Nephron progenitor cell (in vitro differentiated cells): ENCODE results near the gene RHOV.

Source experiments
- DNase-seq: peaks from one replicate; pipeline ENCODE4 v3.0.0; 2021
- H3K27ac Mint-ChIP-seq: 2 replicates; pipeline ENCODE4 v1.8.0; 2021; ENCODE audit warnings: mild to moderate bottlenecking, moderate library complexity, mixed read lengths
- H3K27me3 Mint-ChIP-seq: 2 replicates; pipeline ENCODE4 v1.8.0; 2021; ENCODE audit warnings: mild to moderate bottlenecking, low read depth, mixed read lengths; ENCODE audit not compliant: poor library complexity
- H3K36me3 Mint-ChIP-seq: 2 replicates; pipeline ENCODE4 v1.8.0; 2021; ENCODE audit warnings: low read depth, mixed read lengths
- H3K4me1 Mint-ChIP-seq: 2 replicates; pipeline ENCODE4 v1.8.0; 2021; ENCODE audit warnings: mixed read lengths
- H3K4me3 Mint-ChIP-seq: 2 replicates; pipeline ENCODE4 v1.8.0; 2021; ENCODE audit warnings: mild to moderate bottlenecking, moderate library complexity, mixed read lengths
- H3K9me3 Mint-ChIP-seq: 2 replicates; pipeline ENCODE4 v1.8.0; 2021; ENCODE audit warnings: mild to moderate bottlenecking, moderate library complexity, mixed read lengths
- TF ChIP-seq, protein P1 (sequence below): fragments of 200-600 bp; sonication (generic); IDR thresholded peaks from 2 replicates; pipeline ENCODE4 v1.5.0; 2021; ENCODE audit warnings: antibody characterized with exemption

RHOV gene, protein sequence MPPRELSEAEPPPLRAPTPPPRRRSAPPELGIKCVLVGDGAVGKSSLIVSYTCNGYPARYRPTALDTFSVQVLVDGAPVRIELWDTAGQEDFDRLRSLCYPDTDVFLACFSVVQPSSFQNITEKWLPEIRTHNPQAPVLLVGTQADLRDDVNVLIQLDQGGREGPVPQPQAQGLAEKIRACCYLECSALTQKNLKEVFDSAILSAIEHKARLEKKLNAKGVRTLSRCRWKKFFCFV

DNA sequence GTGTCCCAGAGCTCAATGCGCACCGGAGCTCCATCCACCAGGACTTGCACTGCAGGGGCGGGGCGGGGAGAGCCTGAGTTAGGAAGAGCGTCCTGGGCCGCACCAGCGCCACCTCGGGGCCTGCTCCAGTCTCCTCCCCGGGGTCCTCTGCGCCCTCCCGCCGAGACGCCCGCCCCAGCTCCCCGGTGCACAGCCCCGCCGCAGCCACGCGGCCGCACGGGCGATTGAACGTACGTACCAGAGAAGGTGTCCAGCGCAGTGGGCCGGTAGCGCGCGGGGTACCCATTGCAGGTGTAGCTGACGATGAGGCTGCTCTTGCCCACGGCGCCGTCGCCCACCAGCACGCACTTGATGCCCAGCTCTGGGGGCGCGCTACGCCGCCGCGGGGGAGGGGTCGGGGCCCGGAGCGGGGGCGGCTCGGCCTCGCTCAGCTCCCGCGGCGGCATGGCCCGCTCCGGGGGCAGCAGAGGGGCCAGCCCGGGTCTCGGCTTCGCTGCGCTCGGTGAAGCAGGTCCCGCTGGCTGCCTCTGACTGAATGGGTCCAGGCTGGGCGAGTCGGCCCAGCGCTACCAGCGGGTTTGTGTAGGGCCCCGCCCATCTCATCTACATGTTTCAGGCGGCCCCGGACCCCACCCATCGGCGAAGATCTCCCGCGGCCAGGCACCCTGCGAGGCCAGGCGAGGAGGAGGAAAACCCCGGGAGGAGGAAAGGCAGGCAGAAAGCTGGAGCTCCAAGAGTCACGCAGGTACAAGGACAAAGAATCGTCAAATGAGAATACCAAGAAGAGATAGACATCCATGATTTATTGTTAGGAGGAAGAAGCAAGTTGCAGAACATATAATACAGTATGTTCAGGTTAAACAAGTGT is at the start of gene RHOV:
RHOV (minus strand) TSS at position 541 of the 868 bp plus-strand sequence; CDS start at position 446, 95 bp downstream.
- peaks cover 24% of the 10 kb centered on the region for H3K27me3 Mint-ChIP-seq
- TF ChIP-seq, protein P1, sequence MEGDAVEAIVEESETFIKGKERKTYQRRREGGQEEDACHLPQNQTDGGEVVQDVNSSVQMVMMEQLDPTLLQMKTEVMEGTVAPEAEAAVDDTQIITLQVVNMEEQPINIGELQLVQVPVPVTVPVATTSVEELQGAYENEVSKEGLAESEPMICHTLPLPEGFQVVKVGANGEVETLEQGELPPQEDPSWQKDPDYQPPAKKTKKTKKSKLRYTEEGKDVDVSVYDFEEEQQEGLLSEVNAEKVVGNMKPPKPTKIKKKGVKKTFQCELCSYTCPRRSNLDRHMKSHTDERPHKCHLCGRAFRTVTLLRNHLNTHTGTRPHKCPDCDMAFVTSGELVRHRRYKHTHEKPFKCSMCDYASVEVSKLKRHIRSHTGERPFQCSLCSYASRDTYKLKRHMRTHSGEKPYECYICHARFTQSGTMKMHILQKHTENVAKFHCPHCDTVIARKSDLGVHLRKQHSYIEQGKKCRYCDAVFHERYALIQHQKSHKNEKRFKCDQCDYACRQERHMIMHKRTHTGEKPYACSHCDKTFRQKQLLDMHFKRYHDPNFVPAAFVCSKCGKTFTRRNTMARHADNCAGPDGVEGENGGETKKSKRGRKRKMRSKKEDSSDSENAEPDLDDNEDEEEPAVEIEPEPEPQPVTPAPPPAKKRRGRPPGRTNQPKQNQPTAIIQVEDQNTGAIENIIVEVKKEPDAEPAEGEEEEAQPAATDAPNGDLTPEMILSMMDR, result no peak
- no peaks in the 10 kb centered on the region for H3K36me3 Mint-ChIP-seq
- H3K4me1 Mint-ChIP-seq, result peaks cover 15% of the 10 kb centered on the region
- H3K27ac Mint-ChIP-seq, result no peak within 1 kb of the TSS
- H3K9me3 Mint-ChIP-seq, result no peaks in the 10 kb centered on the region
- peak within 1 kb of the TSS; percentile 80 for H3K4me3 Mint-ChIP-seq
- DNase-seq, result peak; percentile 81

DNA sequence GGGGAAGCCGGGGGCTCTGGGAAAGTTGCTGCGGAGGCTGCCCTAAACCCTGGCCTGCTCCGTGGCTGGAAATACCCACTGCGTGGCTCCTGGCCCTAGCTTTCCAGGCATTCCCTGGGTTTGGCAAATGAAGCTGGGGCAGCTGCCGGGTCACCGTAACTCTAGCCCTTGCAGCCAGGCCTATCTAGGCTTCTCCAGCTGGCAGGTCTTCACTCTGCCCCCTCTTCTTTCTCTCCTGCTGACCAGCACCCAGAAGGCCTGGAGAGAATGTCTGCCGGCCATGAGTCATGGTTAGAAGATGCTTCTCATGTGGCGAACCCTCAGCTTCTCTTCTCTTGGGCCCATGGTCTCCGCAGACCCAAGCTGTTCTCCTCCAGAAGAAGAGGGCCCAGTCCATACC is 49.5 kb upstream of the RHOV start:
- no peak for DNase-seq
- no peaks in the 10 kb centered on the region for H3K9me3 Mint-ChIP-seq
- H3K27me3 Mint-ChIP-seq, result peaks cover 66% of the 10 kb centered on the region
- no peaks in the 10 kb centered on the region for H3K36me3 Mint-ChIP-seq
- peaks cover 64% of the 10 kb centered on the region for H3K4me1 Mint-ChIP-seq
- TF ChIP-seq, protein P1, result no peak
- no peak overlapping the region for H3K27ac Mint-ChIP-seq
- H3K4me3 Mint-ChIP-seq, result no peak overlapping the region

DNA sequence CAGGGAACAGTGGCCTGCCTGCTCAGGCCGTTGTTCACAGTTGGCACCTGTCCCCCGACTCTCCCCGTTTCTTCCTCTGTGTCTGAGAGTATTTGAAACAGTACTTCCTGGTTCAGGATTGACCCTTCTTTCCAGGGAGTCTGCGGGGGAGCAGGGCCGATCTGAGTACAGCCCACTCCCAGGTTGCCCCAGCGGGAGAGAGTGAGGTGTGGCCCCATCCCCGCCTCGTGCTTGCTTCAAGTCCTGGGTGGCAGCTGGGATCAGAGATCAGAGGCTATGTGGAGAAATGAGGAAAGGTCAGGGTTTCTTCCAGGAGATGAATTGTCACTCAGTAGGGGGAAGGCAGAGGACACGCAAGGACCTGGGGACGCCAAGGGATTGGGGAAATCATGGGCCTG is 48.6 kb upstream of the RHOV start:
- TF ChIP-seq, protein P1, result no peak
- Mint-ChIP-seq H3K4me3 (peak overlapping the region; percentile 43), H3K27ac (no peak overlapping the region), H3K36me3 (no peaks in the 10 kb centered on the region), H3K4me1 (peaks cover 70% of the 10 kb centered on the region), H3K27me3 (peaks cover 56% of the 10 kb centered on the region), H3K9me3 (no peaks in the 10 kb centered on the region)
- DNase-seq, result no peak

DNA sequence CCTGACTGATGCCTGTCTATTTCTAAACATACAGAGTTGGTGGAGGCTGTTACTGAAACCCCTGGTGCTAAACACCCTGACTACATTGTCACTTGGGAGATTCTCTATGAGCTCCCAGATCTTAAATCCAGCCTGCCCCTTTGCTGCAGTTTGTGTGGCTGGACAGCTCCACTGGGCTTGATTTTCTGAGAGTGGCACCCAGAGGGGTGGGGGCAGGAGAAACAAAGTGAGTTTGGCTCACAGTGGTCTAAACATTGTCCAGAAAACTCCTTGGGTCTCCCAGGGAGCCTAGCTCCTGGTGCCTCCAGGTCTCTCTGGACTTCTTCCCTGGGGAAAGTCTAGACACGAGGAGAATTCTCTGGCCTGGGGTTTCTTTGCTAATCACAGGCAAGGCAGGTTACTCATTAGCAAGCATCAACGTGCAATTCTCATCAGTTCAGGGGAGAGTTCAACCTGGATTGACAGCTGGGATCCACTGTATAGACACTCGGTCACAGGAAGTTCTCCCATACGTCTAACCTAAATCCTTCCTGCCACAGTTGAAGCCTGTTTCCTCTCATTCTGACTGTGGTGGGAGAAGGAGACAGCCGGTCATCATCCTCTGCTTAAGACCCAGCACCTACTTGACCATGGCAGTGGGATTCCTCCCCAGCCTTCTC is 48.0 kb upstream of the RHOV start:
- H3K27ac Mint-ChIP-seq, result no peak overlapping the region
- no peaks in the 10 kb centered on the region for H3K36me3 Mint-ChIP-seq
- no peak overlapping the region for H3K4me3 Mint-ChIP-seq
- H3K27me3 Mint-ChIP-seq, result peaks cover 51% of the 10 kb centered on the region
- H3K4me1 Mint-ChIP-seq, result peaks cover 67% of the 10 kb centered on the region
- TF ChIP-seq, protein P1, result no peak
- no peaks in the 10 kb centered on the region for H3K9me3 Mint-ChIP-seq
- DNase-seq, result no peak

DNA sequence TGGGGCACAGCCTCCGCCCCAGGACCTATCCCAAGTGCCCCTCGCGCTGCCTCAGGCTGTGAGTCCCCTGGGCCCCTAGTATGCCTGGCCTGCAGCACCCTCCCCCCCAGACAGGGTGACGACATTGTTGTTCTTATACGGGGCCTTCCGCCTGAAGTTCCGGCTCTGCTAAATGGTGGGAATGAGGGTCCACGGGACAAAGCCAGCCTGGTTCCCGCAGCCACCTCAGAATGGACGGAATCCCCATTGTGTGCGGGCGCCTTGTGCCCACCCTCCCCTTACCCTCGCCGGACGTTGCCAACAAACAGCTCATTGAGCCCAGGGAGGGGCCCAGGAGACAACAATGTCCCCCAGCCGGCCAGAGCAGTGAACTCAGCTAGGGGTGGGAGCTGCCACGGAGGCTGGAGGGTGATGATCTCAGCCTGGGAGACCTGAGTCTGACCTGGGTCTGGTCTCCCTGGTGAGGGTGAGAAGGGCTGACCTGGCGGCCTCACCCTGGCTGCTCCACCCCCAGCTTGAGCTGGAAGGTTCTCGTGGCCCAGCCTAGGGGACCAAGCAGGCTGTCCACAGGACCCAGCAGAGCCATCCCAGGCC is 44.9 kb upstream of the RHOV start:
- H3K9me3 Mint-ChIP-seq, result no peaks in the 10 kb centered on the region

More for the DNA sequence above, 44.9 kb upstream of the RHOV start:
- Mint-ChIP-seq H3K4me1 (peaks cover 69% of the 10 kb centered on the region), H3K36me3 (no peaks in the 10 kb centered on the region), H3K27ac (no peak overlapping the region), H3K27me3 (peaks cover 29% of the 10 kb centered on the region), H3K4me3 (no peak overlapping the region)
- DNase-seq, result no peak
- TF ChIP-seq, protein P1, result no peak
